Measurements from ENCODE around the gene PNMA6E. TPM values are rescaled to one million over a fixed set of nuclear protein-coding genes. Genes with fewer than 3 reads are reported as not detected.

The PNMA6E gene
- total RNA-seq: not detected in 2 replicates

GRCh38 chrX:153401133-153401764 lies at the start of gene PNMA6E:
TSS of gene PNMA6E (minus strand) at chrX:153401350. CDS start at chrX:153398849, 2,501 bp downstream.
- no peak for DNase-seq (ENCODE audit: extremely low read depth, low read depth, low spot score)

- DNase-seq (ENCODE audit: extremely low read depth, low read depth, low spot score): no peak
Measured at GRCh38 chrX:153450949-153451277, 49.8 kb upstream of the PNMA6E start.

- no peak for DNase-seq (ENCODE audit: extremely low read depth, low read depth, low spot score)
Measured at GRCh38 chrX:153450114-153450948, 49.2 kb upstream of the PNMA6E start.

GRCh38 chrX:153449368-153450113 lies 48.4 kb upstream of the PNMA6E start:
- DNase-seq (ENCODE audit: extremely low read depth, low read depth, low spot score): no peak

- no peak for DNase-seq (ENCODE audit: extremely low read depth, low read depth, low spot score)
Measured at GRCh38 chrX:153448556-153449367, 47.6 kb upstream of the PNMA6E start.

GRCh38 chrX:153447581-153447960 lies 46.4 kb upstream of the PNMA6E start:
- no peak for DNase-seq (ENCODE audit: extremely low read depth, low read depth, low spot score)

GRCh38 chrX:153446950-153447580 lies 45.9 kb upstream of the PNMA6E start:
- no peak for DNase-seq (ENCODE audit: extremely low read depth, low read depth, low spot score)

- no peak for DNase-seq (ENCODE audit: extremely low read depth, low read depth, low spot score)
Measured at GRCh38 chrX:153446636-153446936, 45.4 kb upstream of the PNMA6E start.

GRCh38 chrX:153445856-153446635 lies 44.9 kb upstream of the PNMA6E start, which contains the start of gene TREX2:
TSS of gene TREX2 (minus strand) at chrX:153446056. CDS start at chrX:153445430, 626 bp downstream.
- DNase-seq (ENCODE audit: extremely low read depth, low read depth, low spot score): no peak

GRCh38 chrX:153445106-153445855 lies 44.1 kb upstream of the PNMA6E start:
- no peak for DNase-seq (ENCODE audit: extremely low read depth, low read depth, low spot score)

GRCh38 chrX:153444333-153445011 lies 43.3 kb upstream of the PNMA6E start:
- no peak for DNase-seq (ENCODE audit: extremely low read depth, low read depth, low spot score)

- DNase-seq (ENCODE audit: extremely low read depth, low read depth, low spot score): no peak
Measured at GRCh38 chrX:153443476-153444332, 42.6 kb upstream of the PNMA6E start.

- no peak for DNase-seq (ENCODE audit: extremely low read depth, low read depth, low spot score)
Measured at GRCh38 chrX:153442463-153442862, 41.3 kb upstream of the PNMA6E start.

GRCh38 chrX:153441981-153442380 lies 40.8 kb upstream of the PNMA6E start:
- no peak for DNase-seq (ENCODE audit: extremely low read depth, low read depth, low spot score)

GRCh38 chrX:153441296-153441695 lies 40.1 kb upstream of the PNMA6E start:
- DNase-seq (ENCODE audit: extremely low read depth, low read depth, low spot score): no peak

- no peak for DNase-seq (ENCODE audit: extremely low read depth, low read depth, low spot score)
Measured at GRCh38 chrX:153440556-153441135, 39.5 kb upstream of the PNMA6E start.

- no peak for DNase-seq (ENCODE audit: extremely low read depth, low read depth, low spot score)
Measured at GRCh38 chrX:153439977-153440376, 38.8 kb upstream of the PNMA6E start.

Data from glomerular endothelial cell (primary cell).